K562 (cell line): Measurements from ENCODE around the gene SMIM3.

Experiments used
- CREBBP ChIP-seq: IDR thresholded peaks from one replicate; pipeline ENCODE4 v1.6.1; 2012; ENCODE audit warnings: low read depth, mild to moderate bottlenecking, control low read depth, inconsistent platforms, low read length
- ETV5 ChIP-seq: sonication (generic); formaldehyde crosslinking; IDR thresholded peaks from 2 replicates; pipeline ENCODE4 v1.4.0; 2020; ENCODE audit warnings: low read depth, mild to moderate bottlenecking, missing genetic modification reagents
- GABPB2 ChIP-seq: fragments of 250-450 bp; sonication (Bioruptor Pico); conservative IDR thresholded peaks from 2 replicates; pipeline ENCODE4 v1.5.1; 2021; ENCODE audit warnings: mild to moderate bottlenecking
- GATAD2A ChIP-seq: fragments of 450-650 bp; IDR thresholded peaks from 2 replicates; pipeline ENCODE4 v1.6.1; 2017
- HNRNPH1 ChIP-seq: fragments of 200-400 bp; formaldehyde crosslinking; optimal IDR thresholded peaks from 2 replicates; pipeline ENCODE3; 2017; ENCODE audit warnings: low read depth, mild to moderate bottlenecking, low read length, moderate library complexity
- MEF2D ChIP-seq: conservative IDR thresholded peaks from 2 replicates; pipeline ENCODE4 v1.6.1; 2016; ENCODE audit warnings: low read depth, missing genetic modification characterization, missing compliant biosample characterization
- POLR2AphosphoS5 ChIP-seq: IDR thresholded peaks from 2 replicates; pipeline ENCODE4 v1.6.1; 2011; ENCODE audit warnings: mild to moderate bottlenecking, low read depth, low read length, moderate library complexity; ENCODE audit not compliant: control insufficient read depth, insufficient read depth
- RFX1 ChIP-seq: fragments of 450-650 bp; IDR thresholded peaks from 2 replicates; pipeline ENCODE4 v1.6.1; 2016; ENCODE audit warnings: mild to moderate bottlenecking, moderate library complexity
- SAP30 ChIP-seq: fragments of 200-600 bp; sonication (generic); IDR thresholded peaks from 2 replicates; pipeline ENCODE4 v1.6.1; 2012; ENCODE audit warnings: borderline replicate concordance, low read depth, mild to moderate bottlenecking, moderate library complexity, low read length, control low read depth, inconsistent platforms; ENCODE audit not compliant: insufficient read depth, poor library complexity, severe bottlenecking
- YY1 ChIP-seq, 3 experiments: IDR thresholded peaks; 2 replicates each; pipeline ENCODE4 v1.6.1; 2011; ENCODE audit warnings: low read length in 2 of 3, mild to moderate bottlenecking in 2 of 3, moderate library complexity in 2 of 3, borderline replicate concordance in 1 of 3, control low read depth in 1 of 3, low read depth in 1 of 3; ENCODE audit not compliant: insufficient read depth in 3 of 3, insufficient replicate concordance in 2 of 3, control insufficient read depth in 1 of 3, insufficient read length in 1 of 3; ENCODE audit errors: extremely low read depth in 1 of 3
- ZNF175 ChIP-seq: fragments of 200-800 bp; sonication (Bioruptor generic); IDR thresholded peaks from 2 replicates; pipeline ENCODE4 v1.6.1; 2016; ENCODE audit warnings: low read depth, mild to moderate bottlenecking, missing genetic modification characterization, missing compliant biosample characterization
- TF ChIP-seq, protein P1 (sequence below): sonication (generic); formaldehyde crosslinking; IDR thresholded peaks from 2 replicates; pipeline ENCODE4 v1.5.0; 2020; ENCODE audit warnings: missing genetic modification reagents
- TF ChIP-seq, protein P2 (sequence below), 3 experiments: IDR thresholded peaks in 2 of 3; conservative IDR thresholded peaks in 1 of 3; 2 replicates each; pipeline ENCODE4 v1.5.1; 2011 to 2012; ENCODE audit warnings: low read length in 3 of 3, mild to moderate bottlenecking in 3 of 3, control low read depth in 2 of 3, improper control_type of control experiment in 1 of 3, inconsistent platforms in 1 of 3, low read depth in 1 of 3, mixed read lengths in 1 of 3, moderate library complexity in 1 of 3; ENCODE audit not compliant: insufficient read depth in 2 of 3

DNA sequence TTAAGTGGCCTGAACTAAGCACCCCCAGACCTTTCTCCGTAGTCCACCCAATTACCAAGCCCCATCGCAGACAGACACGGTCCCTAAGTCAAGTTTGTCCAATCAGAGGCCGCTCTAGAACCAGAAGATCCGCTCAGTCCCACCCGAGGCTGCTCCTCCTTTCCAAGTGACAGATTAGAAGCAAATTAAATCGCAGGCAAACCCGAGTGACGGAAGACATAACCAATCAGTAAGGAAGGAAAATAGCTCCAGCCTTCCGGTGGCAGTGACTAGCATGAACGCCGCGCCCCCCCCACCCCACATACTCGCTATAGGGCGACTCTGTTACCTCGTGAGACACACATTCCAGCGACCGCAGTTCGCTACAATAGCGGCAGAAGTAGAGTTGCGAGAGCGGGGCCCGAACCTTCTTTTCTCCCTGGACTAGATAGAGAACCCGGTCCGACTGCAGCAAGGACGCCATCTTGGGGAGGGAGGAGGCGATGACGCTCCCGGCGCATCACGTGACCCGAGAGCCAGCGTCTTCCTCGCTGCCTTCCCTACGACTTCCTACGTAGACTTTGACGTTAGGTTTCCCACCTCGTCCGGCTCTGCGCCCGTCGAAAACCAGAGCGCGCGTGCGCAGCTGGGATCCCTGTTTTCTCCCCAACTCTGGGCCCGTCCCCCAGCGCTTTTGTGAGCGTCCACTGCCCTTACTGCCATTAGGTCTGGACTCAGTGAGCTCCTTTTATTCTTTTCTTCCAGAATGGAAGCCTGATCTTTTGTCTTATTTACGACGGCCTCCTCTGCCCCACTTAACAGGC, 19.8 kb upstream of the SMIM3 start, which contains the start of gene DCTN4:
- TF ChIP-seq, protein P1, sequence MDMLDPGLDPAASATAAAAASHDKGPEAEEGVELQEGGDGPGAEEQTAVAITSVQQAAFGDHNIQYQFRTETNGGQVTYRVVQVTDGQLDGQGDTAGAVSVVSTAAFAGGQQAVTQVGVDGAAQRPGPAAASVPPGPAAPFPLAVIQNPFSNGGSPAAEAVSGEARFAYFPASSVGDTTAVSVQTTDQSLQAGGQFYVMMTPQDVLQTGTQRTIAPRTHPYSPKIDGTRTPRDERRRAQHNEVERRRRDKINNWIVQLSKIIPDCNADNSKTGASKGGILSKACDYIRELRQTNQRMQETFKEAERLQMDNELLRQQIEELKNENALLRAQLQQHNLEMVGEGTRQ (CRISPR knock-in tag): peak; percentile 98
- TF ChIP-seq GATAD2A: no peak
- TF ChIP-seq SAP30: no peak
- TF ChIP-seq, protein P2, sequence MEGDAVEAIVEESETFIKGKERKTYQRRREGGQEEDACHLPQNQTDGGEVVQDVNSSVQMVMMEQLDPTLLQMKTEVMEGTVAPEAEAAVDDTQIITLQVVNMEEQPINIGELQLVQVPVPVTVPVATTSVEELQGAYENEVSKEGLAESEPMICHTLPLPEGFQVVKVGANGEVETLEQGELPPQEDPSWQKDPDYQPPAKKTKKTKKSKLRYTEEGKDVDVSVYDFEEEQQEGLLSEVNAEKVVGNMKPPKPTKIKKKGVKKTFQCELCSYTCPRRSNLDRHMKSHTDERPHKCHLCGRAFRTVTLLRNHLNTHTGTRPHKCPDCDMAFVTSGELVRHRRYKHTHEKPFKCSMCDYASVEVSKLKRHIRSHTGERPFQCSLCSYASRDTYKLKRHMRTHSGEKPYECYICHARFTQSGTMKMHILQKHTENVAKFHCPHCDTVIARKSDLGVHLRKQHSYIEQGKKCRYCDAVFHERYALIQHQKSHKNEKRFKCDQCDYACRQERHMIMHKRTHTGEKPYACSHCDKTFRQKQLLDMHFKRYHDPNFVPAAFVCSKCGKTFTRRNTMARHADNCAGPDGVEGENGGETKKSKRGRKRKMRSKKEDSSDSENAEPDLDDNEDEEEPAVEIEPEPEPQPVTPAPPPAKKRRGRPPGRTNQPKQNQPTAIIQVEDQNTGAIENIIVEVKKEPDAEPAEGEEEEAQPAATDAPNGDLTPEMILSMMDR (IDR thresholded peaks at IDR 0.05 in 2 of 3, conservative IDR thresholded peaks at IDR 0.05 in 1 of 3; ENCODE audit: insufficient read depth in 2 of 3, low read depth in 1 of 3, low read length in 3 of 3): no peak
- 0 out of 2 replicates have a peak, but pooled peaks have one; percentile 26 for TF ChIP-seq MEF2D (tag)
- TF ChIP-seq HNRNPH1: no peak
- TF ChIP-seq RFX1: no peak
- TF ChIP-seq ETV5: no peak; the same call in 1 of the 2 replicates
- no peak for TF ChIP-seq CREBBP
- no peak for TF ChIP-seq GABPB2
- TF ChIP-seq YY1 (IDR thresholded peaks at IDR 0.05; ENCODE audit: borderline replicate concordance in 1 of 3, control insufficient read depth in 1 of 3, extremely low read depth in 1 of 3, insufficient read depth in 3 of 3, insufficient read length in 1 of 3, insufficient replicate concordance in 2 of 3, low read depth in 1 of 3, low read length in 2 of 3): peak; percentile 93 to 99 (median 97)
- no peak for TF ChIP-seq ZNF175 (CRISPR knock-in tag)
- peak; percentile 89 for TF ChIP-seq POLR2AphosphoS5
